Measurements from ENCODE around the gene SELENOV. TPM values are rescaled to one million over a fixed set of nuclear protein-coding genes. Genes with fewer than 3 reads are reported as not detected.

SELENOV gene
- total RNA-seq, 1 donor from 2014 or later = not detected

Other genes with a start within 250 kb of the SELENOV start
- gene IFNL2, start 246.7 kb upstream of the SELENOV start, total RNA-seq = not detected
- gene IFNL1, start 218.7 kb upstream of the SELENOV start, total RNA-seq = not detected
- 9.8 TPM for gene LRFN1, start 194.3 kb upstream of the SELENOV start, total RNA-seq
- 2.0 TPM for gene GMFG, start 179.1 kb upstream of the SELENOV start, total RNA-seq
- 20.9 TPM for gene SAMD4B, start 172.7 kb upstream of the SELENOV start, total RNA-seq
- 21.6 TPM for gene PAF1, start 124.0 kb upstream of the SELENOV start, total RNA-seq
- gene MED29, start 123.8 kb upstream of the SELENOV start, total RNA-seq = 16.2 TPM
- gene ZFP36, start 108.3 kb upstream of the SELENOV start, total RNA-seq = 2.0 TPM
- gene PLEKHG2, start 102.5 kb upstream of the SELENOV start, total RNA-seq = 20.2 TPM
- 57.5 TPM for gene RPS16, start 79.2 kb upstream of the SELENOV start, total RNA-seq
- gene SUPT5H, start 69.6 kb upstream of the SELENOV start, total RNA-seq = 54.3 TPM
- gene TIMM50, start 34.3 kb upstream of the SELENOV start, total RNA-seq = 34.7 TPM
- gene DLL3, start 16.2 kb upstream of the SELENOV start, total RNA-seq = 14.3 TPM
- gene EID2B, start 17.7 kb downstream of the SELENOV start, total RNA-seq = 12.8 TPM
- gene EID2, start 25.0 kb downstream of the SELENOV start, total RNA-seq = 18.9 TPM
- gene LGALS13, start 87.4 kb downstream of the SELENOV start, total RNA-seq = not detected
- gene LGALS16, start 140.8 kb downstream of the SELENOV start, total RNA-seq = not detected
- gene LGALS14, start 189.3 kb downstream of the SELENOV start, total RNA-seq = not detected
- not detected for gene CLC, start 222.9 kb downstream of the SELENOV start, total RNA-seq